GM21737 (cell line): ENCODE measurements around the gene TMEM95.
"Not testable (repeated sequence)": the region's sequence is repeated elsewhere in the genome, so short reads cannot be mapped to it uniquely, and the experiment has no call there.

ENCODE experiments used
- ATAC-seq: cut with Tn5 transposase; IDR thresholded peaks from one replicate; pipeline ENCODE4 v1.9.1; 2021; ENCODE audit warnings: mild to moderate bottlenecking, moderate library complexity; ENCODE audit not compliant: unreplicated experiment

The TMEM95 gene

GRCh38 chr17:7323731-7324437 is 31.1 kb upstream of the TMEM95 start:
- no peak for ATAC-seq

- no peak for ATAC-seq
Measured at GRCh38 chr17:7324438-7324779, 30.5 kb upstream of the TMEM95 start.

- ATAC-seq = no peak
Measured at GRCh38 chr17:7325031-7325528, 29.9 kb upstream of the TMEM95 start.

GRCh38 chr17:7326186-7326585 is 28.8 kb upstream of the TMEM95 start:
- ATAC-seq = no peak

GRCh38 chr17:7327056-7327455 is 27.9 kb upstream of the TMEM95 start:
- no peak for ATAC-seq

- ATAC-seq = no peak
Measured at GRCh38 chr17:7327501-7327900, 27.5 kb upstream of the TMEM95 start.

GRCh38 chr17:7328009-7328408 is 26.9 kb upstream of the TMEM95 start:
- no peak for ATAC-seq

GRCh38 chr17:7328840-7329373 is 26.0 kb upstream of the TMEM95 start, which contains the start of gene NEURL4:
TSS of gene NEURL4 (minus strand) at chr17:7329335. CDS start at chr17:7329312, 23 bp downstream.
- peak; percentile 5 for ATAC-seq

GRCh38 chr17:7329374-7329996 is 25.5 kb upstream of the TMEM95 start:
- ATAC-seq = peak; percentile 55

GRCh38 chr17:7329997-7330637 is 24.8 kb upstream of the TMEM95 start:
- ATAC-seq = peak; percentile 31

GRCh38 chr17:7330638-7331015 is 24.3 kb upstream of the TMEM95 start:
- no peak for ATAC-seq

- ATAC-seq = no peak
Measured at GRCh38 chr17:7332111-7332510, 22.8 kb upstream of the TMEM95 start.

GRCh38 chr17:7332600-7333069 is 22.3 kb upstream of the TMEM95 start:
- ATAC-seq = not testable (repeated sequence)

GRCh38 chr17:7334938-7335538 is 19.9 kb upstream of the TMEM95 start:
- no peak for ATAC-seq

GRCh38 chr17:7335765-7336164 is 19.2 kb upstream of the TMEM95 start:
- not testable (repeated sequence) for ATAC-seq

GRCh38 chr17:7336240-7337175 is 18.4 kb upstream of the TMEM95 start, which contains the start of gene ACAP1:
TSS of gene ACAP1 (plus strand) at chr17:7336529. CDS start at chr17:7336735, 206 bp downstream.
- ATAC-seq = peak; percentile 69

GRCh38 chr17:7337600-7337999 is 17.4 kb upstream of the TMEM95 start:
- ATAC-seq = not testable (repeated sequence)

GRCh38 chr17:7340179-7340578 is 14.8 kb upstream of the TMEM95 start:
- ATAC-seq = no peak

- ATAC-seq = no peak
Measured at GRCh38 chr17:7341842-7342241, 13.1 kb upstream of the TMEM95 start.

- no peak for ATAC-seq
Measured at GRCh38 chr17:7343250-7343649, 11.7 kb upstream of the TMEM95 start.
